K562 (cell line): Measurements from ENCODE around the gene USP15. TPM values are rescaled to one million over a fixed set of nuclear protein-coding genes. Genes with fewer than 3 reads are reported as not detected.

Experiments
- ARID2 ChIP-seq: fragments of 450-650 bp; IDR thresholded peaks from 2 replicates; pipeline ENCODE4 v1.6.1; 2017; ENCODE audit warnings: antibody characterized with exemption, mild to moderate bottlenecking
- BDP1 ChIP-seq: IDR thresholded peaks from 3 replicates; pipeline ENCODE4 v1.6.1; 2011; ENCODE audit not compliant: insufficient read length, insufficient read depth
- CHD1 ChIP-seq: fragments of 200-600 bp; sonication (generic); IDR thresholded peaks from one replicate; pipeline ENCODE4 v1.6.1; 2012; ENCODE audit warnings: mild to moderate bottlenecking, moderate library complexity, low read length, inconsistent platforms
- CHD2 ChIP-seq: IDR thresholded peaks from 2 replicates; pipeline ENCODE4 v1.6.1; 2011; ENCODE audit warnings: low read depth, low read length
- EWSR1 ChIP-seq: fragments of 450-650 bp; IDR thresholded peaks from 2 replicates; pipeline ENCODE4 v1.6.1; 2018; ENCODE audit warnings: borderline replicate concordance, mild to moderate bottlenecking, low read depth, moderate library complexity; ENCODE audit not compliant: partially characterized antibody
- HDAC1 ChIP-seq, 2 experiments: fragments of 450-650 bp; IDR thresholded peaks; 2 replicates each; pipeline ENCODE4 v1.6.1; 2016 to 2017; ENCODE audit warnings: inconsistent platforms in 1 of 2, mild to moderate bottlenecking in 1 of 2, moderate library complexity in 1 of 2
- ILK ChIP-seq: fragments of 450-650 bp; IDR thresholded peaks from 2 replicates; pipeline ENCODE4 v1.6.1; 2016; ENCODE audit warnings: missing genetic modification characterization, low read depth, mild to moderate bottlenecking, missing compliant biosample characterization, moderate library complexity, borderline replicate concordance
- KLF13 ChIP-seq: fragments of 450-650 bp; IDR thresholded peaks from 2 replicates; pipeline ENCODE4 v1.6.1; 2016; ENCODE audit warnings: missing genetic modification characterization, low read depth, mild to moderate bottlenecking, missing compliant biosample characterization, moderate library complexity, borderline replicate concordance
- MCM7 ChIP-seq, 2 experiments: fragments of 450-650 bp; IDR thresholded peaks; 2 replicates each; pipeline ENCODE4 v1.6.1; 2016 to 2018
- NRF1 ChIP-seq, 2 experiments: fragments of 450-650 bp; IDR thresholded peaks in 1 of 2; conservative IDR thresholded peaks in 1 of 2; 2 replicates each; pipeline ENCODE4 v1.6.1; 2014; ENCODE audit warnings: mild to moderate bottlenecking in 2 of 2
- RBBP5 ChIP-seq: fragments of 200-600 bp; sonication (generic); IDR thresholded peaks from 2 replicates; pipeline ENCODE4 v1.6.1; 2012; ENCODE audit warnings: borderline replicate concordance, mild to moderate bottlenecking, low read length, control low read depth, inconsistent platforms; ENCODE audit not compliant: insufficient read depth, poor library complexity, severe bottlenecking
- RCOR1 ChIP-seq, 2 experiments: IDR thresholded peaks; 2 replicates each; pipeline ENCODE4 v1.6.1; 2012; ENCODE audit warnings: low read depth in 2 of 2, low read length in 2 of 2, borderline replicate concordance in 1 of 2, improper control_type of control experiment in 1 of 2
- SMAD2 ChIP-seq: fragments of 150-350 bp; IDR thresholded peaks from 2 replicates; pipeline ENCODE4 v1.6.1; 2014; ENCODE audit warnings: low read depth, mild to moderate bottlenecking, low read length
- SP2 ChIP-seq: IDR thresholded peaks from 2 replicates; pipeline ENCODE4 v1.6.1; 2011; ENCODE audit warnings: mild to moderate bottlenecking, low read depth, low read length, moderate library complexity; ENCODE audit not compliant: poor library complexity, severe bottlenecking; ENCODE audit errors: extremely low read depth
- SRSF9 ChIP-seq: fragments of 200-400 bp; formaldehyde crosslinking; IDR thresholded peaks from 2 replicates; pipeline ENCODE4 v1.6.1; 2017; ENCODE audit warnings: low read depth, low read length, borderline replicate concordance
- TAF9B ChIP-seq: fragments of 450-650 bp; IDR thresholded peaks from 2 replicates; pipeline ENCODE4 v1.6.1; 2018; ENCODE audit warnings: mild to moderate bottlenecking; ENCODE audit not compliant: partially characterized antibody
- TBL1XR1 ChIP-seq, 2 experiments: IDR thresholded peaks; 2 replicates each; pipeline ENCODE4 v1.6.1; 2012; ENCODE audit warnings: improper control_type of control experiment in 2 of 2, low read length in 2 of 2, mild to moderate bottlenecking in 1 of 2
- ZBTB17 ChIP-seq: fragments of 450-650 bp; formaldehyde crosslinking; IDR thresholded peaks from 2 replicates; pipeline ENCODE4 v1.4.0; 2020; ENCODE audit warnings: mild to moderate bottlenecking
- ZNF77 ChIP-seq: fragments of 250-450 bp; sonication (Bioruptor Pico); IDR thresholded peaks from 2 replicates; pipeline ENCODE4 v1.5.0; 2020
- polyA plus RNA-seq, 8 experiments: library from polyadenylated mRNA; depleted of rRNA in 4 of 8; stranded (reverse) in 5 of 8; unstranded in 3 of 8; fragments of >200 nt; fragmentation: Nextera tagmentation in 2 of 8; fragmentation: Illumina TruSeq in 1 of 8; extraction: Ambion mirVana in 2 of 8; extraction: Trizol in 1 of 8; gene quantifications; 2 replicates each; pipeline versions ENCODE4 v1.2.1 to v1.2.3, GENCODE V29; 2011 to 2014; ENCODE audit warnings: inconsistent platforms in 1 of 8, missing spikeins in 1 of 8
- total RNA-seq, 7 experiments: library from RNA; depleted of rRNA in 6 of 7; stranded (reverse); fragments of >200 nt in 6 of 7; fragmentation: Illumina TruSeq in 2 of 7; extraction: Trizol in 2 of 7; gene quantifications; 2 replicates each; pipeline versions ENCODE4 v1.2.1 to v1.2.3, GENCODE V29; 2011 to 2021; ENCODE audit warnings: low replicate concordance in 1 of 7
- TF ChIP-seq, protein P1 (sequence below): fragments of 250-450 bp; sonication (Bioruptor Pico); IDR thresholded peaks from 2 replicates; pipeline ENCODE4 v1.6.1; 2021; ENCODE audit warnings: mild to moderate bottlenecking
- TF ChIP-seq, protein P2 (sequence below): sonication (generic); formaldehyde crosslinking; IDR thresholded peaks from 2 replicates; pipeline ENCODE4 v1.8.0; 2022; ENCODE audit warnings: missing genetic modification reagents, mild to moderate bottlenecking, borderline replicate concordance
- TF ChIP-seq, protein P3 (sequence below): fragments of 150-350 bp; IDR thresholded peaks from 2 replicates; pipeline ENCODE4 v1.6.1; 2014; ENCODE audit warnings: low read depth, mild to moderate bottlenecking, low read length, borderline replicate concordance
- TF ChIP-seq, protein P4 (sequence below): fragments of 250-450 bp; sonication (Bioruptor Pico); IDR thresholded peaks from 2 replicates; pipeline ENCODE4 v1.8.0; 2021; ENCODE audit warnings: mild to moderate bottlenecking, moderate library complexity

Gene USP15
- total and polyA plus RNA-seq, 9 of the 15 experiments (the other 6 are each of a cell fraction or from before 2014, with no cell fraction given): 140 to 272 (median 182) TPM

DNA sequence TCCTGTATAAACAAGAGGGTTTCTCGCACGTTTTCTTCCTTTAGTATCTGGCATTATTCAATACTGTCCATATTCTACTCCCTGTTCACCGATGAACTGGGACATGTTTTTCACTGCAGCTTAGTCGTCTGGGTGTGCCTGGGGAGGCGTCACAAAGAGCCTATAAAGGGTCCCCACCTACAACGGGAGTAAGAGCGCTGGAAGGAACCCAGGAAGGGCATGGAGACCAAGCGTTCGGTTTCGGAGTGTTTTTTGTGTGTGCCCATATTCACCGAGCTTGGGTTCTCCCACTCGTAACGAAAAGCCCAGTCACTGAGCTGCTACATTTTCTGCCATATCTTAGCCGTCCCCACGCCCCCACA, 592 bp upstream of the USP15 start (continued):
- TF ChIP-seq CHD1: peak; percentile 67
- TF ChIP-seq SP2: no peak
- TF ChIP-seq, protein P1, sequence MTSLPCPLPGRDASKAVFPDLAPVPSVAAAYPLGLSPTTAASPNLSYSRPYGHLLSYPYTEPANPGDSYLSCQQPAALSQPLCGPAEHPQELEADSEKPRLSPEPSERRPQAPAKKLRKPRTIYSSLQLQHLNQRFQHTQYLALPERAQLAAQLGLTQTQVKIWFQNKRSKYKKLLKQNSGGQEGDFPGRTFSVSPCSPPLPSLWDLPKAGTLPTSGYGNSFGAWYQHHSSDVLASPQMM (CRISPR knock-in tag): no peak
- no peak for TF ChIP-seq NRF1 (conservative IDR thresholded peaks at IDR 0.05 in 1 of 2, IDR thresholded peaks at IDR 0.05 in 1 of 2)
- TF ChIP-seq KLF13 (tag): no peak
- TF ChIP-seq RCOR1 (IDR thresholded peaks at IDR 0.05; ENCODE audit: borderline replicate concordance in 1 of 2, low read depth in 2 of 2, low read length in 2 of 2): no peak
- no peak for TF ChIP-seq BDP1
- no peak for TF ChIP-seq ZBTB17
- no peak for TF ChIP-seq SRSF9
- no peak for TF ChIP-seq TBL1XR1 (IDR thresholded peaks at IDR 0.05; ENCODE audit: low read length in 2 of 2)
- TF ChIP-seq EWSR1: no peak
- TF ChIP-seq TAF9B: no peak
- no peak for TF ChIP-seq ARID2
- no peak for TF ChIP-seq SMAD2
- no peak for TF ChIP-seq MCM7 (IDR thresholded peaks at IDR 0.05)
- TF ChIP-seq ILK: no peak
- TF ChIP-seq, protein P2, sequence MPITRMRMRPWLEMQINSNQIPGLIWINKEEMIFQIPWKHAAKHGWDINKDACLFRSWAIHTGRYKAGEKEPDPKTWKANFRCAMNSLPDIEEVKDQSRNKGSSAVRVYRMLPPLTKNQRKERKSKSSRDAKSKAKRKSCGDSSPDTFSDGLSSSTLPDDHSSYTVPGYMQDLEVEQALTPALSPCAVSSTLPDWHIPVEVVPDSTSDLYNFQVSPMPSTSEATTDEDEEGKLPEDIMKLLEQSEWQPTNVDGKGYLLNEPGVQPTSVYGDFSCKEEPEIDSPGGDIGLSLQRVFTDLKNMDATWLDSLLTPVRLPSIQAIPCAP (CRISPR knock-in tag): no peak
- TF ChIP-seq, protein P3, sequence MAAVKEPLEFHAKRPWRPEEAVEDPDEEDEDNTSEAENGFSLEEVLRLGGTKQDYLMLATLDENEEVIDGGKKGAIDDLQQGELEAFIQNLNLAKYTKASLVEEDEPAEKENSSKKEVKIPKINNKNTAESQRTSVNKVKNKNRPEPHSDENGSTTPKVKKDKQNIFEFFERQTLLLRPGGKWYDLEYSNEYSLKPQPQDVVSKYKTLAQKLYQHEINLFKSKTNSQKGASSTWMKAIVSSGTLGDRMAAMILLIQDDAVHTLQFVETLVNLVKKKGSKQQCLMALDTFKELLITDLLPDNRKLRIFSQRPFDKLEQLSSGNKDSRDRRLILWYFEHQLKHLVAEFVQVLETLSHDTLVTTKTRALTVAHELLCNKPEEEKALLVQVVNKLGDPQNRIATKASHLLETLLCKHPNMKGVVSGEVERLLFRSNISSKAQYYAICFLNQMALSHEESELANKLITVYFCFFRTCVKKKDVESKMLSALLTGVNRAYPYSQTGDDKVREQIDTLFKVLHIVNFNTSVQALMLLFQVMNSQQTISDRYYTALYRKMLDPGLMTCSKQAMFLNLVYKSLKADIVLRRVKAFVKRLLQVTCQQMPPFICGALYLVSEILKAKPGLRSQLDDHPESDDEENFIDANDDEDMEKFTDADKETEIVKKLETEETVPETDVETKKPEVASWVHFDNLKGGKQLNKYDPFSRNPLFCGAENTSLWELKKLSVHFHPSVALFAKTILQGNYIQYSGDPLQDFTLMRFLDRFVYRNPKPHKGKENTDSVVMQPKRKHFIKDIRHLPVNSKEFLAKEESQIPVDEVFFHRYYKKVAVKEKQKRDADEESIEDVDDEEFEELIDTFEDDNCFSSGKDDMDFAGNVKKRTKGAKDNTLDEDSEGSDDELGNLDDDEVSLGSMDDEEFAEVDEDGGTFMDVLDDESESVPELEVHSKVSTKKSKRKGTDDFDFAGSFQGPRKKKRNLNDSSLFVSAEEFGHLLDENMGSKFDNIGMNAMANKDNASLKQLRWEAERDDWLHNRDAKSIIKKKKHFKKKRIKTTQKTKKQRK: no peak
- no peak for TF ChIP-seq CHD2
- TF ChIP-seq ZNF77 (CRISPR knock-in tag): no peak
- TF ChIP-seq RBBP5: no peak
- peak in 1 of 2 experiments; percentile 21; a peak in 2 of 4 replicates for TF ChIP-seq HDAC1 (IDR thresholded peaks at IDR 0.05)
- TF ChIP-seq, protein P4, sequence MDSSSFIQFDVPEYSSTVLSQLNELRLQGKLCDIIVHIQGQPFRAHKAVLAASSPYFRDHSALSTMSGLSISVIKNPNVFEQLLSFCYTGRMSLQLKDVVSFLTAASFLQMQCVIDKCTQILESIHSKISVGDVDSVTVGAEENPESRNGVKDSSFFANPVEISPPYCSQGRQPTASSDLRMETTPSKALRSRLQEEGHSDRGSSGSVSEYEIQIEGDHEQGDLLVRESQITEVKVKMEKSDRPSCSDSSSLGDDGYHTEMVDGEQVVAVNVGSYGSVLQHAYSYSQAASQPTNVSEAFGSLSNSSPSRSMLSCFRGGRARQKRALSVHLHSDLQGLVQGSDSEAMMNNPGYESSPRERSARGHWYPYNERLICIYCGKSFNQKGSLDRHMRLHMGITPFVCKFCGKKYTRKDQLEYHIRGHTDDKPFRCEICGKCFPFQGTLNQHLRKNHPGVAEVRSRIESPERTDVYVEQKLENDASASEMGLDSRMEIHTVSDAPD (CRISPR knock-in tag): no peak
